ENCODE measurements around the gene ACBD5.

The ACBD5 gene

DNA sequence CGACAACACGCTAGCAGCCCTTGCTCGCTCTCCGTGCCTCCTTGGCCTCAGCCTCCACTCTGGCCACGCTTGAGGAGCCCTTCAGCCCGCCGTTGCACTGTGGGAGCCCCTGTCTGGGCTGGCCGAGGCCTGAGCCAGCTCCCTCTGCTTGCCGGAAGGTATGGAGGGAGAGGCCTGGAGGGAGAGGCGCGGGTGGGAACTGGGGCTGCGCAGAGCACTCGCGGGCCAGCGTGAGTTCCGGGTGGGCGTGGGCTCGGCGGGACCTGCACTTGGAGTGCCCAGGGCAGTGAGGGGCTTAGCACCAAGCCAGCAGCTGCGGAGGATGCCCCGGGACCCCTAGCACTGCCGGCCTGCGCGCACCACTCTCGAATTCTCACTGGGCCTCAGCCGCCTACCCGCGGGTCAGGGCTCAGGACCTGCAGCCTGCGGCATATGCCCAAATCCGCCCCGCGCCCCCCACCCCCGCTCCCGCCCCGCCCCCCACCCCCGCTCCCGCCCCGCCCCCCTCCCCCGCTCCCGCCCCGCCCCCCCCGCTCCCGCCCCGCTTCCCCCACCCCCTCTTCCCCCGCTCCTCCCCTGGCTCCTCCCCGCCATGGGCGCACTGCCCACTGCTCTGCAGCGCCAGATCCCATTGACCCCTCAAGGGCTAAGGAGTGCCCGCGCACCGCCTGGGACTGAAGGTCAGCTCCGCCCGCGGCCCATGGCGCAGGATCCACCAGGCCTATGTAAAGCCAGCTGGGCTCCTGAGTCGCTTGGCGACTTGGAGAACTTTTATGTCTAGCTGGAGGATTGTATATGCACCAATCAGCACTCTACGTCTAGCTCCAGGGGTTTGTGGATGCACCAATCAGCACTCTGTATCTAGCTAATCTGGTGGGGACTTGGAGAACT is 15.9 kb upstream of the ACBD5 start:
- TF ChIP-seq, protein P1, sequence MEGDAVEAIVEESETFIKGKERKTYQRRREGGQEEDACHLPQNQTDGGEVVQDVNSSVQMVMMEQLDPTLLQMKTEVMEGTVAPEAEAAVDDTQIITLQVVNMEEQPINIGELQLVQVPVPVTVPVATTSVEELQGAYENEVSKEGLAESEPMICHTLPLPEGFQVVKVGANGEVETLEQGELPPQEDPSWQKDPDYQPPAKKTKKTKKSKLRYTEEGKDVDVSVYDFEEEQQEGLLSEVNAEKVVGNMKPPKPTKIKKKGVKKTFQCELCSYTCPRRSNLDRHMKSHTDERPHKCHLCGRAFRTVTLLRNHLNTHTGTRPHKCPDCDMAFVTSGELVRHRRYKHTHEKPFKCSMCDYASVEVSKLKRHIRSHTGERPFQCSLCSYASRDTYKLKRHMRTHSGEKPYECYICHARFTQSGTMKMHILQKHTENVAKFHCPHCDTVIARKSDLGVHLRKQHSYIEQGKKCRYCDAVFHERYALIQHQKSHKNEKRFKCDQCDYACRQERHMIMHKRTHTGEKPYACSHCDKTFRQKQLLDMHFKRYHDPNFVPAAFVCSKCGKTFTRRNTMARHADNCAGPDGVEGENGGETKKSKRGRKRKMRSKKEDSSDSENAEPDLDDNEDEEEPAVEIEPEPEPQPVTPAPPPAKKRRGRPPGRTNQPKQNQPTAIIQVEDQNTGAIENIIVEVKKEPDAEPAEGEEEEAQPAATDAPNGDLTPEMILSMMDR (IDR thresholded peaks at IDR 0.05; ENCODE audit: extremely low read depth, missing control alignments) = no peak

DNA sequence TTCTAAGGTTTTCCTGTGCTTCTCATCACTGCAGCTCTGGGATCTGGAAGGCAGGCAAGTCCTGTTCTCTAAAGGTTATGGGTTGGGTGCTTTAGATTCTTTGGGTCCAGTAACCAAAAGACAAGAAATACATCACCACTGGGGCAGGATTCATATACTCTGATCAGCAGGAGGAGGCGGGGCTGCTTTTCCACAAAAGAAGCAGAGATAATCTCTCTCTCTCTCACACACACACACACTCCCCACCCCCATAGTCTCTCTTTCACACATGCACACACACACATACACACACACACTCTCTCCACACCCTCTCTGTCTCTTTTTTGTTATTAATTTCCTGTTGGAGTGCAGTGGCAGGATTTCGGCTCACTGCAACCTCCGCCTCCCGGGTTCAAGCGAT is 13.0 kb upstream of the ACBD5 start:
- no peak for DNase-seq (ENCODE audit: low spot score)
- TF ChIP-seq, protein P1 (IDR thresholded peaks at IDR 0.05; ENCODE audit: extremely low read depth, missing control alignments) = no peak

More for the DNA sequence above, 15.9 kb upstream of the ACBD5 start:
- no peak for DNase-seq (ENCODE audit: low spot score)

DNA sequence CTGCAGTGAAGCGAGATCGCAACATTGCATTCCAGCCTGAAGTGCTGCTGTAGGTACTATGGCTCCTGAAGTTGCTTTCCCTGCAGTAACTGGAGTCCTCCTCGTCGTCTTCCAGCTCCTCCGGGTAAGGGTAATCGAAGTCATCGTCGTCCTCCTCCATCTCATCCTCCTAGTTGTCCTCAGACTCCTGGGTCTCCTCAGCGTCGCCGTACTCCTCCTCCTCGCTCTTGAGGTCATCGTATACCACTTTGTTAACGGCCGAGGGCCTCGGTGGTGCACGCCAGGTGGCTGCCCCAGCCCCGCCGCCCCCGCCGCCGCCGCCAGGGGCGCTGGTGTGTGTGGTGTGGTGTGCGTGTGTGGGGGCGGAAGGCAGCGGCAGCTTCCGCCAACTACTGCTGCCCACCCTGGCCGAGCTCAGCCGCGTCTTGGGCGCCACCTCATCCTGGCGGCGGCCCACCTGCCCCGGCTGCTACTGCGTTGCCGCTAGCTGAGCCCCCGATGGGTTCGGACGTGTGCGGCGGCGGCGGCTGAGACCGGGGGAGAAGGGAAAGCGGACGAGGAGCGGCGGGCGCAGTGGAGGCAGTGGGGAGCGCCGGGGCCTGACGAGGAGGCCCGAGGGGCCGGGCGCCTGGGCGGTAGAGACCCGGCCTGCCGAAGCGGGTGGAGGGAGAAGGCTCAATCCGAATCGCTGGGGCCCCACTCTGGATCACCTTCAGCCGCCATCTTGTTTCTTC is 11.8 kb upstream of the ACBD5 start:
- DNase-seq (ENCODE audit: low spot score) = peak; percentile 91

DNA sequence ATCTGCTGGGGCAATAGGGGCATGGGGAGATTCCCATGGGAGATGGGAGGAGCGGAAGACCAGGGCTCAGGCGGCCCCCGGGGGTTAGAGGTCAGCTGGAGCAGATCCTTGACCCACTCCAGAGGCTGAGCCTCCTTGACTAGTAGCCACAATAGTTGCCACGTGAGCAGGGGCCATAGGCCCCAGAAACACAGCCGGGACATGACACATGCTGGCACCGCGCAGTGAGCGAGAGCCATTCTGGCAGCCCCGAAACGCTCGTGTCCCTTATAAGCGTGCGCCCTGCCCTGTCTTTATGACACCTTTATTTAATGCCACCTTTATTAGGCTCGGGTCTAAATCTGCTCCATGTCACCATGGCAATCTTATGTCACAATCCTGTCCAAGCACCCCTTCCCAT is 11.0 kb upstream of the ACBD5 start:
- TF ChIP-seq, protein P1 (IDR thresholded peaks at IDR 0.05; ENCODE audit: extremely low read depth, missing control alignments) = no peak
- DNase-seq (ENCODE audit: low spot score) = no peak

More for the DNA sequence above, 11.8 kb upstream of the ACBD5 start:
- TF ChIP-seq, protein P1 (IDR thresholded peaks at IDR 0.05; ENCODE audit: extremely low read depth, missing control alignments) = peak; percentile 31

DNA sequence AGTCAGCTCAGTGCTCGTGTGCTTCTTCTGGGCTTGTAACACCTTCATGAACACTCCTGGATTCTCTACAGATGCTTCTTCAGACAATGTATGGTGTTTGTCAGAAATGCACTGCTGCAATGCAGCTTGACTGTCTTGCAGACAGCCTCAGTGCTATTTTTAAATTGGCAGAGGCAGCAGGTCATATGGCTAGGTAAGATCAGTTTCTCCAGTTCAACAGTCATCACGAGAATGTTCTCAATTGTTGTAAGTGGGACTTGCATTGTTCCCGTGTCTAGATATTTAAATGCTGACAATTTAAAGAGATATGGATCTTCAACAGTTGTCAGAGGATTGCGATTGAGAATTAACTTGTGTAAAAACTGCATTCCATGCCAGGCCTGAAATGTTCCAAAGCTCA is 7.6 kb upstream of the ACBD5 start:
- TF ChIP-seq, protein P1 (IDR thresholded peaks at IDR 0.05; ENCODE audit: extremely low read depth, missing control alignments) = no peak
- DNase-seq (ENCODE audit: low spot score) = no peak

DNA sequence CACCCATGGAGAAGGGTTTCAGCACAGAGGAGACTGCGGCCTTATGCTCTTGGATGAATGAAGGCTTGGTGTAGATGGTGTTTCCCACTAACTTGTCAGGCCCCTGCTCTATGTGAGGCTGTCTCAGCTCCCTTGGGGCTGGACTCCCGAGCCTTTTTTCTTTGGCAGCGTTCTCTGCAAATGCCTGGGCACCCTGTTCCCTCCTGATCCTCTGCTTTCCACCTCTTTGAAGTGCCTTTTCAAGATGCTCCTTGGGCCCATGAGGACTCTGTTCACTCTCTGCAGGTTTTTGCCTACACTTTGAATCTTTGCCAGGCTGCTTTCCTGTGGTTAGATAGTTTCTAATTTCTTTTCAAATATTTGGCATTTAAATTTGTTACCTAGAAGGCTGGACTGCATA is 6.8 kb upstream of the ACBD5 start:
- DNase-seq (ENCODE audit: low spot score) = no peak
- TF ChIP-seq, protein P1 (IDR thresholded peaks at IDR 0.05; ENCODE audit: extremely low read depth, missing control alignments) = no peak

DNA sequence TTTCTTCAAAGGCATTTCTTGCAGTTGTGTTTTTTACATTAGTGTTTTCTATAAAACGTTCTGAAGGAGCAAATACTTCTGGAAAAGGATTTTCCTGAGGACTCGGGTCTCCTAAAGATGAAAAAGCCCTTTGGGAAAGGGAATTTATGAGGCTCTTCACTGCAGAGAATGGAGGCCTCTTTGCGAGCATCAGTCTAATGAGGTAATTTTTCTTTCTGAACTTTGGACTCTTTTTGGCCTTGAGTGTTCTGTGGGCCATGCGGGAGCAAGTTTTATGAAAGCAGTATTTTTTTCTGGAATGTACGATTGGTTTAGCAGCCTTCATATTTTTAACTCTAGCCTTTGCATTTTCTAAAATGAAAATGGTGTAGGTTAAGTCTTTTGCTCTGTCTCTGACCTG is 6.4 kb upstream of the ACBD5 start:
- TF ChIP-seq, protein P1 (IDR thresholded peaks at IDR 0.05; ENCODE audit: extremely low read depth, missing control alignments) = no peak
- no peak for DNase-seq (ENCODE audit: low spot score)
